Measurements from ENCODE around the gene ASIC4.
A peak's percentile ranks its signal among the peaks of the same experiment; 100 is the strongest.

The ASIC4 gene

GRCh38 chr2:219516888-219517287 lies 2.6 kb downstream of the ASIC4 start:
- DNase-seq: no peak

GRCh38 chr2:219517954-219518778 lies 3.9 kb downstream of the ASIC4 start:
- DNase-seq: no peak

GRCh38 chr2:219519526-219519916 lies 5.2 kb downstream of the ASIC4 start:
- no peak for DNase-seq

GRCh38 chr2:219520079-219520478 lies 5.8 kb downstream of the ASIC4 start:
- DNase-seq: no peak

- DNase-seq: no peak
Measured at GRCh38 chr2:219521066-219521880, 7.0 kb downstream of the ASIC4 start.

GRCh38 chr2:219522111-219523030 lies 8.1 kb downstream of the ASIC4 start:
- DNase-seq: no peak

- DNase-seq: no peak
Measured at GRCh38 chr2:219523031-219523671, 8.9 kb downstream of the ASIC4 start.

- no peak for DNase-seq
Measured at GRCh38 chr2:219524817-219525216, 10.5 kb downstream of the ASIC4 start.

GRCh38 chr2:219525533-219526232 lies 11.4 kb downstream of the ASIC4 start:
- DNase-seq: no peak

- DNase-seq: no peak
Measured at GRCh38 chr2:219526320-219527075, 12.2 kb downstream of the ASIC4 start.

GRCh38 chr2:219527076-219527394 lies 12.8 kb downstream of the ASIC4 start:
- no peak for DNase-seq

GRCh38 chr2:219527472-219527871 lies 13.2 kb downstream of the ASIC4 start:
- DNase-seq: no peak

GRCh38 chr2:219530048-219530963 lies 16.0 kb downstream of the ASIC4 start:
- peak; percentile 79 for DNase-seq

- no peak for DNase-seq
Measured at GRCh38 chr2:219531639-219532377, 17.5 kb downstream of the ASIC4 start.

GRCh38 chr2:219532378-219532649 lies 18.0 kb downstream of the ASIC4 start:
- DNase-seq: no peak

GRCh38 chr2:219533930-219534661 lies 19.8 kb downstream of the ASIC4 start:
- DNase-seq: no peak

- no peak for DNase-seq
Measured at GRCh38 chr2:219536425-219536824, 22.1 kb downstream of the ASIC4 start.

- no peak for DNase-seq
Measured at GRCh38 chr2:219536967-219537366, 22.7 kb downstream of the ASIC4 start.

Data from CD4-positive, alpha-beta T cell treated with Interleukin-4 for 4 hours (primary cell).